Measurements from ENCODE around the gene NDUFS7. TPM values are rescaled to one million over a fixed set of nuclear protein-coding genes. Genes with fewer than 3 reads are reported as not detected.
A peak's percentile ranks its signal among the peaks of the same experiment; 100 is the strongest.

Gene NDUFS7
- total RNA-seq (100 to 1,000 TPM in 3 of 5 donors, 10 to 100 TPM in 2; 31.6 to 217 (median 102) TPM), polyA plus RNA-seq (100 to 1,000 TPM; 107 to 169 (median 138) TPM)
- long read RNA-seq, donor 1, transcript NDUFS7-201 (8 exons, 1,039 nt), result major isoform, 19 of 21 reads
- long read RNA-seq, donor 1, partial matches to known transcripts, result 0 of 21 reads
- long read RNA-seq, donor 1, other reads (novel, unspliced or antisense), result 0 of 21 reads
- long read RNA-seq, donor 2, transcript NDUFS7-201 (8 exons, 1,039 nt), result major isoform, 32 of 47 reads
- long read RNA-seq, donor 2, partial matches to known transcripts, result 13 of 47 reads
- long read RNA-seq, donor 2, other reads (novel, unspliced or antisense), result 0 of 47 reads
- long read RNA-seq, donor 3, transcript NDUFS7-201 (8 exons, 1,039 nt), result major isoform, 18 of 21 reads
- long read RNA-seq, donor 3, partial matches to known transcripts, result 0 of 21 reads
- long read RNA-seq, donor 3, other reads (novel, unspliced or antisense), result 0 of 21 reads
- long read RNA-seq, donor 4, partial matches to known transcripts, result 0 of 3 reads
- long read RNA-seq, donor 4, other reads (novel, unspliced or antisense), result 0 of 3 reads
- long read RNA-seq, donor 5, transcript NDUFS7-201 (8 exons, 1,039 nt), result major isoform, 30 of 41 reads
- long read RNA-seq, donor 5, partial matches to known transcripts, result 5 of 41 reads
- long read RNA-seq, donor 5, other reads (novel, unspliced or antisense), result 0 of 41 reads
- long read RNA-seq, donor 6, transcript NDUFS7-217 (1 exons, 3,743 nt), result minor isoform, 12 of 109 reads
- long read RNA-seq, donor 6, transcript NDUFS7-201 (8 exons, 1,039 nt), result major isoform, 79 of 109 reads
- long read RNA-seq, donor 6, partial matches to known transcripts, result 15 of 109 reads
- long read RNA-seq, donor 6, other reads (novel, unspliced or antisense), result 0 of 109 reads
- long read RNA-seq, donor 7, transcript NDUFS7-217 (1 exons, 3,743 nt), result minor isoform, 6 of 57 reads
- long read RNA-seq, donor 7, transcript NDUFS7-201 (8 exons, 1,039 nt), result major isoform, 33 of 57 reads
- long read RNA-seq, donor 7, partial matches to known transcripts, result 15 of 57 reads
- long read RNA-seq, donor 7, other reads (novel, unspliced or antisense), result 0 of 57 reads
- long read RNA-seq, donor 8, transcript NDUFS7-201 (8 exons, 1,039 nt), result major isoform, 47 of 63 reads
- long read RNA-seq, donor 8, partial matches to known transcripts, result 10 of 63 reads
- long read RNA-seq, donor 8, other reads (novel, unspliced or antisense), result 0 of 63 reads
- long read RNA-seq, donor 9, transcript NDUFS7-217 (1 exons, 3,743 nt), result minor isoform, 5 of 49 reads
- long read RNA-seq, donor 9, transcript NDUFS7-201 (8 exons, 1,039 nt), result major isoform, 32 of 49 reads
- long read RNA-seq, donor 9, partial matches to known transcripts, result 12 of 49 reads
- long read RNA-seq, donor 9, other reads (novel, unspliced or antisense), result 0 of 49 reads
- long read RNA-seq, donor 10, transcript NDUFS7-201 (8 exons, 1,039 nt), result major isoform, 14 of 21 reads
- long read RNA-seq, donor 10, partial matches to known transcripts, result 5 of 21 reads
- long read RNA-seq, donor 10, other reads (novel, unspliced or antisense), result 0 of 21 reads

GRCh38 chr19:1383312-1384084, at the start of gene NDUFS7:
TSS of gene NDUFS7 (plus strand) at chr19:1383907. CDS start at chr19:1383927, 20 bp downstream.
- H3K4me3 ChIP-seq, result peak within 1 kb of the TSS; percentile 72 to 96 (median 91)
- intact Hi-C loops (cut with DNase I; ENCODE audit: low total_unique reads), result no loop called here
- peak within 1 kb of the TSS; percentile 88 to 92 (median 89) for H3K27ac ChIP-seq
- no peaks in the 10 kb centered on the region for H3K27me3 ChIP-seq
- peaks cover 12 to 56% (median 45%) of the 10 kb centered on the region in 4 donors for H3K4me1 ChIP-seq
- 0 to 1% (median 0%) methylated on average over 34 to 90 of the region's 90 CpGs for WGBS, 5 donors
- peak; percentile 92 to 96 for DNase-seq
- H3K9me3 ChIP-seq, result no peaks in the 10 kb centered on the region
- peaks cover 10 to 29% (median 23%) of the 10 kb centered on the region in 4 donors for H3K36me3 ChIP-seq
- TF ChIP-seq EP300 (IDR thresholded peaks at IDR 0.05) (no peak), POLR2AphosphoS5 (IDR thresholded peaks at IDR 0.05) (peak; percentile 79 to 90 (median 84)), POLR2A (IDR thresholded peaks at IDR 0.05) (no peak)
- TF ChIP-seq, protein P1, sequence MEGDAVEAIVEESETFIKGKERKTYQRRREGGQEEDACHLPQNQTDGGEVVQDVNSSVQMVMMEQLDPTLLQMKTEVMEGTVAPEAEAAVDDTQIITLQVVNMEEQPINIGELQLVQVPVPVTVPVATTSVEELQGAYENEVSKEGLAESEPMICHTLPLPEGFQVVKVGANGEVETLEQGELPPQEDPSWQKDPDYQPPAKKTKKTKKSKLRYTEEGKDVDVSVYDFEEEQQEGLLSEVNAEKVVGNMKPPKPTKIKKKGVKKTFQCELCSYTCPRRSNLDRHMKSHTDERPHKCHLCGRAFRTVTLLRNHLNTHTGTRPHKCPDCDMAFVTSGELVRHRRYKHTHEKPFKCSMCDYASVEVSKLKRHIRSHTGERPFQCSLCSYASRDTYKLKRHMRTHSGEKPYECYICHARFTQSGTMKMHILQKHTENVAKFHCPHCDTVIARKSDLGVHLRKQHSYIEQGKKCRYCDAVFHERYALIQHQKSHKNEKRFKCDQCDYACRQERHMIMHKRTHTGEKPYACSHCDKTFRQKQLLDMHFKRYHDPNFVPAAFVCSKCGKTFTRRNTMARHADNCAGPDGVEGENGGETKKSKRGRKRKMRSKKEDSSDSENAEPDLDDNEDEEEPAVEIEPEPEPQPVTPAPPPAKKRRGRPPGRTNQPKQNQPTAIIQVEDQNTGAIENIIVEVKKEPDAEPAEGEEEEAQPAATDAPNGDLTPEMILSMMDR (IDR thresholded peaks at IDR 0.05), result peak in 1 of 7 experiments; percentile 37

DNA sequence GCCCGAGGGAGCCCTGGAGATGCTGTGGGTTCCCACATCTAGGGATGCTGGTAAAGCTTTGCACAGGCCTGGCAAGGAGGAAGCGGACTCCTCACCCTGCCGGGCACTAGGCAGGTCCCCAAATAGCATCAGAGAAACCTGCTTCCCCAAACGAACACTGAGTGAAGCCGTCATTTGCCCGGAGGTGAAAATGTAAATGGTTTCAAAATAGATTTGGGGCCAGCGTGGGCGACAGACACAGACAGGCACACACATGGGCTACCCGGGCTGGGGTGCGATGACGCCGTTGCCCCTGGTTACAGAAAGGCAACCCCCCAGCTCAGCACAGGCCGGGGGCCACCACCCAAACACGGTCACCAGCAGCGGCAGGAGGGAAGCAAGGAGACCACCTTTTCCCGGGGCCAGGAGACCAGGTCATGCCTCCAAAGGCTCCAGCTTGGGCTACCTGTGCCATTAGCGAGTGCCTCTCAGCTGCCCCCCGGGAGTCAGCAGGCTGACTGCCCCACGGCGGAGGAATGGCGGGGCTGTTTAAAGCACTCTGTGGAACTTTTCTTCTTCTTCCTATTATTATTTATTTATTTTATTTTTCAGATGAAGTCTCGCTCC, 47.5 kb upstream of the NDUFS7 start:
- 87 to 91% (median 88%) methylated on average over 22 of the region's 22 CpGs for WGBS, 5 donors
- no peak for TF ChIP-seq EP300 (IDR thresholded peaks at IDR 0.05)
- TF ChIP-seq POLR2AphosphoS5 (IDR thresholded peaks at IDR 0.05), result no peak
- TF ChIP-seq, protein P1 (IDR thresholded peaks at IDR 0.05), result no peak
- no peak for TF ChIP-seq POLR2A (IDR thresholded peaks at IDR 0.05)
- no peaks in the 10 kb centered on the region for H3K4me1 ChIP-seq
- H3K27me3 ChIP-seq, result peaks cover 0 to 32% (median 8%) of the 10 kb centered on the region in 3 donors
- no peak overlapping the region for H3K27ac ChIP-seq
- no peak overlapping the region for H3K4me3 ChIP-seq
- DNase-seq, result no peak
- no peaks in the 10 kb centered on the region for H3K9me3 ChIP-seq
- intact Hi-C loops (cut with DNase I; ENCODE audit: low total_unique reads), result no loop called here
- no peaks in the 10 kb centered on the region for H3K36me3 ChIP-seq

DNA sequence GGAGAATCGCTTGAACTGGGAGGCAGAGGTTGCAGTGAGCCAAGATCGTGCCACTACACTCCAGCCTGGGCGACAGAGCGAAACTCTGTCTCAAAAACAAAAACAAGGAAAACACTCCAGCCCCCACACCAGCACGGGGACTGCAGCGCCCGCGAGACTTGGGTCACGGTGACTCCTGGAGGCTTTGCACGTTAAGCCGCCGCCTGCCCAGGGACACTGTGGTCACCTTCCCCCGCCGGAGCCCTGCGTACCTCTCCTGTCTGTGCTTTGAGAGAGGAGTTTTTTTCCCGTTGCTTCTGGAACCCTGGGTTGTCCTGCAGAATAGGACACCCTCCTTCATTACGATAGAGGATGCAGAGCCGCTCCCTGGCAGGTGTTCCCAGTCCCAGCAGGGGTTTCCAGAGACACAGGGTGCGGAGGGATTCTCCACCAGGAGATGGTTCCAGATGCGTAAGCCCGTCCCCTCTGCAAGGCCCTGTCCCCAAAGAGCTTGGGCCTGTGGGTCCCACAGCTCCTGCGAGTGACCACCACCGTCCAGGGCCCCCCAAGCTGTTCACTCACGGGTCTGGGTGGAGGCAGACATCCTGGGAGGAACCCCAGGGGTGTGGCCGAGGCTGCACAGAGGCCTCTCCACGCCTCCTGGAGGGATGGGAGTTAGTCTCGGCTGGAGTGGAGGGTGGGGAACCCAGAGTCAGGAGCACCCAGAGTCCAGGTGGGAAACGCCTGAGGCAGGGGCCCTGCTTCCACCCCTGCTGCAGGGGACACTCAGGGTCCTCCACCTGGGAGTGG, 42.8 kb upstream of the NDUFS7 start:
- Histone ChIP-seq H3K9me3 (no peaks in the 10 kb centered on the region), H3K36me3 (no peaks in the 10 kb centered on the region), H3K4me3 (no peak overlapping the region), H3K27me3 (peaks cover 0 to 17% (median 0%) of the 10 kb centered on the region in 3 donors), H3K27ac (peak overlapping the region in 1 of 5 donors; percentile 14), H3K4me1 (no peaks in the 10 kb centered on the region)
- TF ChIP-seq, protein P1 (IDR thresholded peaks at IDR 0.05), result no peak
- TF ChIP-seq POLR2AphosphoS5 (IDR thresholded peaks at IDR 0.05), result no peak
- TF ChIP-seq EP300 (IDR thresholded peaks at IDR 0.05), result no peak
- TF ChIP-seq POLR2A (IDR thresholded peaks at IDR 0.05), result no peak
- WGBS, 5 donors, result 66 to 76% (median 76%) methylated on average over 23 to 28 of the region's 28 CpGs
- intact Hi-C loops (cut with DNase I; ENCODE audit: low total_unique reads), result no loop called here
- DNase-seq, result no peak

Data from stomach (tissue), 19 donors.